HG03064 (cell line): ENCODE measurements around the gene MGAM2.

Source experiments
- ATAC-seq: cut with Tn5 transposase; IDR thresholded peaks from one replicate; pipeline ENCODE4 v1.9.1; 2021; ENCODE audit warnings: low read depth; ENCODE audit not compliant: unreplicated experiment

Gene MGAM2

DNA sequence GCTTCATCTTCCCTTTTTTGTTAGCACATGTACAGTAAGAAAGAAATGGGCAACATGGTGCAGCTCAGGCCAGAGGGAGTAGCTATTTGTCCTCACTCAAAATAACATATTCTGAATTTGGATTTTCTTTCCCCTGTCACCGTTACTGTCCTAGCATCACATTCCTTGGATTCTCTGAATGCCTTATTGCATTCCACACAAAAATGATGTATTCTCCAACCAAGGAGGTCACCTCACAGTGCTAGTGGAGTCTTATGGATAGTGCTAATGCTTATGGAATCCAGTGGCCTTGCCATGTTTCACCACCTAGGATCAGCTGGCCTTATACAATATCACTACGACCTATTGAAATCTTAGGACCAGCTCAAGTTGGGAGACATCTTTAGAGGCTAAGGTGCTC lies 139.2 kb downstream of the MGAM2 start:
- ATAC-seq = no peak

- ATAC-seq = no peak
Observed at GRCh38 chr7:142257958-142258357, 146.4 kb downstream of the MGAM2 start, which contains the start of gene PRSS58. Gene PRSS58 (minus strand): TSS chr7:142258058. CDS start chr7:142257707, 351 bp downstream.

DNA sequence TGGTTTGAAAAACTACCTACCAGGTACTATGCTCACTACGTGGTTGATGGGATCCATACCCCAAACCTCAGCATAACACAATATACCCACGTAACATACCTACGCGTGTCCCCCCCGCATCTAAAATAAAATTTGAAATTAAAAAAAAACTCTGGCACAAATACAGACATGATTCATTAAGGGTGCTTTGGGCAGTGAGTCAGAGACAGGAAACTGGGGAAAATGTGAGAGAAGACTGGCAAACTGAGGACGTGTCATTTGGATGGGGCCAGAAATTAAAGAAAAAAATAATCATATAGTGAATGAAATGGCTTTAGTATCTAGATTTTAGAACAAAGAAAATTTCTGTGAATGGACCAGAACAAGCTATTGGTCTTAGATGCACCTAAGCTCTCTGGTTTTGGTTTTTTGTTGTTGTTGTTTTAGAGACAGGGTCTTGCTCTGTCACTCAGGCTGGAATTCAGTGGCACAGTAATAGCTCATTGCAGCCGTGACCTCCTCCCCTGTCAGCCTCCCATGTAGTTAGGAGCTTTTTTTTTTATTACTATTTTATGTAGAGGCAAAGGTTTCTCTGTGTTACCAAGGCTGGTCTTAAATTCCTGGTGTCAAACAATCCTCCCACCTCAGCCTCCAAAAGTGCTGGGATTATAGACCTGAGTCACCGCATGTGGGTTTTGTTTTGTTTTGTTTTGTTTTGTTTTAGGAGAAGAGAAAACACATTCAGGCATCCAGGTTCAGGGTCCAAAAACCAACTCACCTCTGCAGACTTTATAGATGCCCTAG lies 152.3 kb downstream of the MGAM2 start:
- no peak for ATAC-seq
